GM21515 (cell line): ENCODE results near the gene PRAC1.

Experiments
- ATAC-seq: cut with Tn5 transposase; IDR thresholded peaks from one replicate; pipeline ENCODE4 v1.9.1; 2021; ENCODE audit not compliant: unreplicated experiment

Gene PRAC1

GRCh38 chr17:48722201-48722907 is at the start of gene PRAC1:
PRAC1 (minus strand) TSS chr17:48722518; CDS start chr17:48722392, 126 bp downstream.
- no peak for ATAC-seq

DNA sequence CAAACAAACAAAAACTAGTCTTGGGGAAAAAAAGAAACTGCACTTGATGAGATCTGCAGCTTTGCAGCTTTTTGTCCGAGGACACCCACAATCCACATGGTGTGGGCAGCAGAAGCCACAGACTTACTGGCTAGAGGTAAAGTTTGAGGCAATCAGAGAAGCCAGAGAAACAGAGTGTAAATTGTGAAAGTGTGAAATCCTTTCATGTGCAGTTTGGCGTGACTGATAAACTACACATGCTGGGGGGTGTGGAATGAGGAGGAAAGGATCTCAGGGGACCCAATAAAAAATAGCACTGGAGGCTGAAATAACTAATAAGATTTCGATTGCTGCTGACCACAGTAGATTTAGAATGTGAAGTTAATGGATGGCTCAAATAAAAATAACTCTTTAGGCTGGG is 48.6 kb upstream of the PRAC1 start:
- no peak for ATAC-seq

DNA sequence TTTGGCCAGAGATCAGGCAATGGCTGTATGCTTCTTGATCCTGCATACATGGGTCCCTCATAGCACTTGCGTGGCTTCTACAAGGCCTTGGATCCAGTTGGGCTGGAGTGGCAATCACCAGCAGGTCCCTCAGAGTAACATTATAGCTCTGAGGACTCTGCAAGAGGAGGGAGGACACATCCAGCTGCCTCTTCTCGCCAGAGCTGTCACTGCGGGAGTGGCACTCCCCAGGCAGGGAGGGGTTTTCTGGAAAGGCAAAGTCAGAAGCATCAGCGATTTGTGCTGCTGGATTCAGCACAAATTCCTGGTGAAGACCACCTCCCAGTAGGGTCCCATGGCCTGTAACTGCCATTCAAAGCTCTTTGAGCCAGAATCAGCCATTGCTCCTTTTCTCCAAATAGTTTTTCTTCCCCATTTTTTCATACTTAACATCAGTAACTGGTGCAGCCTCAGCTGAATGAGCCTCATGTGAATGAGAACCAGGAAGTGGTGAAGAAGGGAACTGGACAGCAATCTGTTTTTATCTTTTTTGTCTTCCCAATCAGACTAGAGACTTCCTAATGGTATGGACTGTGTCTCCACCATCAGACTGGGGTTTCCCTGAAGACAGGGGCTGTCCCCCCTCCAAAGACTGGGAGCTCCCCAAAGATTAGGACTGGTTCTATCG is 46.8 kb upstream of the PRAC1 start:
- no peak for ATAC-seq

- no peak for ATAC-seq
Measured at GRCh38 chr17:48767263-48767774, 45.0 kb upstream of the PRAC1 start.

GRCh38 chr17:48761114-48761513 is 38.8 kb upstream of the PRAC1 start:
- no peak for ATAC-seq

GRCh38 chr17:48760411-48760810 is 38.1 kb upstream of the PRAC1 start:
- ATAC-seq: no peak

GRCh38 chr17:48759288-48759687 is 37.0 kb upstream of the PRAC1 start:
- ATAC-seq: no peak

DNA sequence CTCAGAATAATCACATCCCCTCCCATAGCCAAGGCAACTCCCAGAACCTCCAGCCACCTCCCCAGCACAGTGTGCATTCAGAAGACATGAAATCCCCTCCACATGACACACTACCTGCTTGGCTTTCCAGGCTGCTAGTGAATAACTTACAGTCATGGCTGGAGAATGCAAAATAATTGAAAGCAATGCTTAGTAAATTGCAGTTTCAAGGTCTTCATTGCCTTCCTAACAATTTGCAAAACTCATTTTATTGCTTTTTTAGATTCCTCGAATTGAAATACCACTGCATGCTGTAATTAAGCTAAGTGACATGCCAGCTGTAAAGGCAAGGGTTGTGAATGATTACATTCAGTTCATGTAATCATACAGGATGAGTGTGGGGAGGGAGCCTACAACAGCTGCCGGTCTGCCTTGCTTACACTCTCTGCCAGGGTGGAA is 35.2 kb upstream of the PRAC1 start:
- ATAC-seq: no peak

GRCh38 chr17:48756830-48757251 is 34.5 kb upstream of the PRAC1 start:
- ATAC-seq: no peak

- no peak for ATAC-seq
Measured at GRCh38 chr17:48755356-48755755, 33.0 kb upstream of the PRAC1 start.

DNA sequence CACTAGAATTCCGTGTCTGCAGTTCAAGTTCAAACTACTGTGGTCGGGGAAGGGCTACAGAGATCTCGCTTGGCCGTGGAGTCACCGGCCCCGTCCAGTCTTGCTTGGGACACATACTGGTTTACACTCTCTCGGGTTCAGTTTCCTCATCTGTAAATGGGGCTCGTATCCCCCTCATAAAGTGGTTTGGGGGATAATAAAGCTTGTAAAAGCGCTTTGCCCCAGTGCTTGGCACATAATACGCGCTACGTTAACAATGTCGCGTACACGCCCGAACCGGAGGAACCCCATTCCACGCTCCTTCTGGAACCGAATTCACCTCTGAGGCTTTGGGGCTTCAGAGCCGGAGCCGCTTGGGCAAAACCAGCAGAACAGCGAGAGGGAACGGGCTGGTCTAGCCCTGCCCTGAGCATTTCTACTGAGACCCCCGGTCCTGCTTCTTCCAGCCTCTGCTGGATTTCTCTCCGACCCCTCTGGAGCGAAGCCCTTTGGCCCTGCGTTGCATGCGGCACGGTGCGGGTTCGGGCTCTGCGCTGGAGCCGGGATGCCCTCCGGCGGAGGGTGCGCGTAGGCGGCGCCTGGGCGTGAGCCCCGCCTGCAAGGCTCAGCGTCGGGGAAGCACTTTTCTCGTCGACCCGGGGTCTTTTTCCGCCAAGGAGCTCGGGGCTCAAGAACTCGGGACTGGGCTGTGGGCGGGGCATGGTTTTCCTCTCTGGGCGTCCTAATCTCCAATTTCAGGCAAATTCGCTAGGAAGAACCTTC is 32.4 kb upstream of the PRAC1 start:
- ATAC-seq: no peak

- ATAC-seq: no peak
Measured at GRCh38 chr17:48753794-48754499, 31.6 kb upstream of the PRAC1 start.

DNA sequence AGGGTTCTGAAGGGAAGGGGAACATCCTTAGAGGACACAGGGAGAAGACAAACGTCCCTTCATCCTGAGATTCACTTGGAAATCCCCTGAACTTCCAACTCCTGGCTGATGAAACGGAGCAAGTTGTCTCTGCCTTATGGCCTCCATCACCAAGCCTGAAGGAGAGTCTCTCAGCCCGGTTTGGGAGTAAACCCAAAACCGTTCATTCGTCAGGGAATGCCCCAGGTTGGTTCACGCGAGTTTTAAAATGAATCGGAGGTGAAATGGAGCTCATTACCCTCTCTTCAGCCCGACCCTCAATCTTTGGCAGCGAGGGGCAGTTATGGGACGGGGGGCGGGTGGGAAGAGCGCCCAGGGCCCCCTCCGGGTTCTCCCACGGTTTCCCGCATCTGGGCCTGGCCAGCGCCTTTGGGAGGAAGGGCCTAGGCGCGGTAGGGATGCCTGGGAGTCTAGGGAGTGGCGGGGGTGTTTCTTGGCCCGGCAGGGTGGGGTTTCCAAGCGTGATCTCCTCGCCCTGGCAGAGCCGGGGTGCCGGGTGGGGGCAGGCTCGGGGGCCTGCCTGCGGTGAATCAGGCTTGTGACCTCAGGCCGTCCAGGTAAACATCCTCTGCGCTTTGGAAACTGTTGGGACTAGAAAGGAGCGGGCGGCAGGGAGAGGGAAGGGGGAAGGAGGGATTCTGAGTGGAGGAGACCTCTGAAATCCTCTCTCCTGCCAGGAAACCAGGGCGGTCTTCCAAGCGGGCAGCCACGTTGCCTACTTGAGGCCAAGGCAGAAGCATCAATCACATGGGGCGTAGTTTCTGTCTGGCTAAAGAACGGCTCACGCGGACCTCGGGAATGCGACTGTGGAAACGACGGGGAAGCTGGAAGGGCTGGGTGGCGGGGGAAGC is 30.3 kb upstream of the PRAC1 start:
- ATAC-seq: no peak

DNA sequence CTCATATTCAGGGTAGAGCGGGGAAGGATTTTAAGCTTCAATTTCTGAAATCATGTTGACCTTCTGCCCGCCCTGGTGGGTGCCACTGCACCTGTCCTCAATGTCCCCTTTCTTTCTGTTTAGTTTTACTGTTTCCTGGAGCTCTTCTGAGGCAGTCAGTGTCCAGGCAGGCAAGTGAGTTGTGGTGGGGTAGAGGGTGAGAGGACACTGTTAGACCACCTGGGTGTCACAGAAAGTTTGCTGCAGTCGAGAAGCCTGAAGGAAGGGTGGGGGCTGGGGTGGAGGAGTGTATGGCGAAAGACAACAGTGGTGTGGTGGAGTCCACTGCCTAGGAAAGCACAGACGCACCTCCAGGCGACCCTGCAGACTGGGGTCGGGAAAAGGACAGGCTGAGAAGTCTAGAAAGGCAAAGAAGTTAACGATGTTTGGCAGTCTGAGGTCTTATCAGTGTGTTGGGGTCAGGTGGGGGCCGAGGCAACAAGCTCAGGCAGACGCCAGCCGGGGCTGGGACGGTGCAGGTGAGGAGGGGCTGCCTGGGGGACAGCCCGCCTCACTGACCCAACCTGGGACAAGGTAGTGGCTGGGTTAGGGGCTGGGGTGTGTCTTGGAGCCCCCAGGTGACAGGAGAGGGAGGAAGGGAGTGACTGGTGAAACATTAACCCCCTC is 29.5 kb upstream of the PRAC1 start:
- no peak for ATAC-seq

DNA sequence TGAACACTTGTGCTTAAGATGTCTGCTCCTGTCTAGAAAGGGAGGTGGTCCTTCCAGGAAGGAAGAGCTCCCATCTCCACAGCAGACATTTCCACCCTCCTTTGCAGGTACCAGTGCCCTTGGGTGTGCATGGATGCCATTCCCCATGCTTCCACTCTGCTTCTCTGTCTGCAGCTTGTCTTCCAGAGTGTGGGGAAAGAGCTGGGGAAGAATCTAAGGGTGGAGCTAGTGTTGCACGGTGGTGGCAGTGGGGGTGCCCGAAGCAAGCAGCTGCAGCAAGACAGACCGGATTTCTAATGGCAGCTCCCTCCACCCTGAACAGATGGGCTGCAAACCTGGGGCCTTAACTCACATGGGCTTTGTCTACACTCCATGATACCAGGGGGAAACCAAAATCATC is 28.9 kb upstream of the PRAC1 start:
- ATAC-seq: no peak

GRCh38 chr17:48749621-48750553 is 27.6 kb upstream of the PRAC1 start:
- no peak for ATAC-seq

GRCh38 chr17:48748718-48749566 is 26.6 kb upstream of the PRAC1 start:
- ATAC-seq: no peak
